Upper lobe of left lung (tissue), 6 donors: ENCODE measurements around the gene WDR48. TPM values are rescaled to one million over a fixed set of nuclear protein-coding genes. Genes with fewer than 3 reads are reported as not detected.

Experiments
- ATAC-seq, 2 donors: fragments of 200-7000 bp; cut with Tn5 transposase; one replicate each; pipeline ENCODE4 v1.9.1; 2022; ENCODE audit warnings: mild to moderate bottlenecking in 2 of 2, moderate library complexity in 2 of 2; ENCODE audit not compliant: low FRiP score in 2 of 2
- DNase-seq, 2 donors: peaks; one replicate each; pipeline ENCODE4 v3.0.0-alpha.2; 2019 to 2020
- H3K27ac ChIP-seq, 4 donors: fragments of 200-600 bp; sonication (generic); one replicate each; pipeline ENCODE4 v1.5.1; 2016 to 2019
- H3K27me3 ChIP-seq, 4 donors: fragments of 200-600 bp; sonication (generic); one replicate each; pipeline ENCODE4 v1.5.1; 2017 to 2019
- H3K36me3 ChIP-seq, 4 donors: fragments of 200-600 bp; sonication (generic); one replicate each; pipeline ENCODE4 v1.5.1; 2016 to 2019
- H3K4me1 ChIP-seq, 4 donors: fragments of 200-600 bp; sonication (generic); one replicate each; pipeline ENCODE4 v1.5.1; 2018 to 2019
- H3K4me3 ChIP-seq, 4 donors: fragments of 200-600 bp; sonication (generic); one replicate each; pipeline ENCODE4 v1.5.1; 2017 to 2019; ENCODE audit warnings: mild to moderate bottlenecking in 2 of 4, moderate library complexity in 1 of 4
- H3K9me3 ChIP-seq, 4 donors: fragments of 200-600 bp; sonication (generic); one replicate each; pipeline ENCODE4 v1.5.1; 2018 to 2019
- CTCF ChIP-seq, 6 experiments: fragments of 450-650 bp in 4 of 6; fragments of 200-600 bp in 2 of 6; sonication (generic) in 2 of 6; IDR thresholded peaks; one replicate each; pipeline ENCODE4 v1.5.1; 2016 to 2019; ENCODE audit warnings: antibody characterized with exemption in 6 of 6
- EP300 ChIP-seq, 4 donors: sonication (generic); formaldehyde crosslinking; IDR thresholded peaks; one replicate each; pipeline ENCODE4 v1.5.1; 2017; ENCODE audit warnings: antibody characterized with exemption in 4 of 4, control low read depth in 2 of 4
- POLR2A ChIP-seq, 4 donors: fragments of 450-650 bp; IDR thresholded peaks; one replicate each; pipeline ENCODE4 v1.5.1; 2016 to 2017; ENCODE audit warnings: antibody characterized with exemption in 4 of 4, mild to moderate bottlenecking in 2 of 4
- POLR2AphosphoS5 ChIP-seq, 2 donors: sonication (generic); formaldehyde crosslinking; IDR thresholded peaks; one replicate each; pipeline ENCODE4 v1.5.1; 2017; ENCODE audit warnings: antibody characterized with exemption in 2 of 2
- WGBS, 2 donors: methylation state at CpG; one replicate each; pipeline ENCODE4 v1.1.5; 2017 to 2018; 5-methylcytosine and 5-hydroxymethylcytosine counted together
- total RNA-seq, 6 donors: library from RNA; depleted of rRNA in 4 of 6; stranded (reverse); fragments of >200 nt in 4 of 6; gene quantifications; one replicate each; pipeline versions ENCODE4 v1.1.0 to v1.2.1, GENCODE V29; 2016 to 2021
- donor health status: DM: no; HTN: no; CAD: no; lungs with moderate emphysema.
- donor health status: DM: no; HTN: yes; CAD: no; lungs with severe emphysema.

WDR48 gene
- total RNA-seq, 6 donors from 2014 or later: 9.7 to 30.2 (median 25.5) TPM

- Histone ChIP-seq H3K27ac (no peak overlapping the region), H3K4me3 (no peak overlapping the region), H3K36me3 (peaks cover 0 to 11% (median 3%) of the 10 kb centered on the region in 4 donors), H3K4me1 (peaks cover 31 to 39% (median 33%) of the 10 kb centered on the region in 4 donors), H3K9me3 (no peaks in the 10 kb centered on the region), H3K27me3 (no peaks in the 10 kb centered on the region)
- 89 to 95% methylated on average over 5 of the region's 5 CpGs for WGBS, 2 donors
- DNase-seq: no peak
- no peak for TF ChIP-seq POLR2A (IDR thresholded peaks at IDR 0.05)
- no peak for ATAC-seq
Measured at GRCh38 chr3:39109086-39109485, 57.3 kb downstream of the WDR48 start.

- Histone ChIP-seq H3K27ac (no peak overlapping the region), H3K36me3 (peaks cover 0 to 11% (median 3%) of the 10 kb centered on the region in 4 donors), H3K9me3 (no peaks in the 10 kb centered on the region), H3K27me3 (no peaks in the 10 kb centered on the region), H3K4me1 (peaks cover 21 to 28% (median 24%) of the 10 kb centered on the region in 4 donors), H3K4me3 (no peak overlapping the region)
- no peak for TF ChIP-seq CTCF (IDR thresholded peaks at IDR 0.05)
- TF ChIP-seq POLR2A (IDR thresholded peaks at IDR 0.05): no peak
- no peak for TF ChIP-seq POLR2AphosphoS5 (IDR thresholded peaks at IDR 0.05)
- ATAC-seq (no peak), DNase-seq (no peak)
- WGBS, 2 donors: 82% methylated on average over 2 of the region's 2 CpGs; no CpG with 5 or more reads in 1 of the 2 donors
Measured at GRCh38 chr3:39110041-39110639, 58.3 kb downstream of the WDR48 start.

- no peak for TF ChIP-seq CTCF (IDR thresholded peaks at IDR 0.05)
- no peak for TF ChIP-seq POLR2A (IDR thresholded peaks at IDR 0.05)
- TF ChIP-seq EP300 (IDR thresholded peaks at IDR 0.05): no peak
- TF ChIP-seq POLR2AphosphoS5 (IDR thresholded peaks at IDR 0.05): no peak
- Histone ChIP-seq H3K4me3 (no peak overlapping the region), H3K4me1 (peaks cover 9 to 11% (median 10%) of the 10 kb centered on the region in 4 donors), H3K27me3 (no peaks in the 10 kb centered on the region), H3K36me3 (peaks cover 0 to 11% (median 3%) of the 10 kb centered on the region in 4 donors), H3K27ac (no peak overlapping the region), H3K9me3 (no peaks in the 10 kb centered on the region)
- DNase-seq: no peak
- WGBS, 2 donors: 97 to 98% methylated on average over 2 to 3 of the region's 3 CpGs
- ATAC-seq: no peak
Measured at GRCh38 chr3:39112113-39112512, 60.3 kb downstream of the WDR48 start.

DNA sequence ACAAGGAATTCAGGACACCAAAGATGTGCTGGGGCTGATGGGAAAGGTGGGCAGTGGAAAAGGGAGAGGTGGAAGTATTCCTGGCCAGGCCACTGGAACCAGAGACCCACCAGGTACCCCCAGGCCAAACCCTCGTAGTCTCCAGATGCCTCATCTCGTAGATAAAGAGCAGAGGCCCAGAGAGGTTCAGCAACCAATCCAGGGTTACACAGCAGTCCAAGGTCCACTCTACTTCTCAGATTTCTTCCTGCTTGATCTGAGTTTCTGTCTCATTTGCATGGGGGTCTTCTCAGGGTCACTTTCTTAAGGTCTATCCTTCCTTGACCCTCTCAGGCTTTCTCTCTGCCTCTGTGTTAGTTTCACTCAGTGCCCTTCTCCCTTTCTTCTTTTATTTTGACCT is 60.7 kb downstream of the WDR48 start:
- H3K36me3 ChIP-seq: peaks cover 0 to 11% (median 3%) of the 10 kb centered on the region in 4 donors
- peaks cover 9 to 11% (median 10%) of the 10 kb centered on the region in 4 donors for H3K4me1 ChIP-seq
- 93 to 100% methylated on average over 2 of the region's 2 CpGs for WGBS, 2 donors
- no peak overlapping the region for H3K27ac ChIP-seq
- DNase-seq (no peak), ATAC-seq (no peak)
- H3K4me3 ChIP-seq: no peak overlapping the region
- no peaks in the 10 kb centered on the region for H3K9me3 ChIP-seq
- H3K27me3 ChIP-seq: no peaks in the 10 kb centered on the region
- TF ChIP-seq EP300 (IDR thresholded peaks at IDR 0.05) (no peak), POLR2AphosphoS5 (IDR thresholded peaks at IDR 0.05) (no peak), CTCF (IDR thresholded peaks at IDR 0.05) (no peak), POLR2A (IDR thresholded peaks at IDR 0.05) (no peak)

DNA sequence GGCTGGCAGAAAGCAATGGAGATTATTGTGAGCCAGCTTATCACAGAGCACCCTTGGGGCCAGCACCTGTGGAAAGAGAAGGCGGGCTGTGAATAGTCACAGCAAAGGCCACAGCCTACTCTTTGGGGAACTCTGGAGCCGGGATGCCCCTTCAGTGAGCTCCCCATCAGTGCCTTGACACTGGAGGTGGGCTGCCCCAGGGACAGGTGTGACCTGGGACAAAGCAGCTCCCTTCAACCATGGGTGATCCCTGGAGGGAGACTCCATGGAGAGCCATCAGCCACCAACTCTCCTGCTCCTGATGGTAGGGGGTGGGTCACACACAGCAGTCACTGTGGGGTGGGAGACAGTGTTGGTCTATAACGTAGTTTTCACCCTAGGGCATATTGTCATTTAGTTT is 61.5 kb downstream of the WDR48 start:
- TF ChIP-seq CTCF (IDR thresholded peaks at IDR 0.05): no peak
- TF ChIP-seq POLR2AphosphoS5 (IDR thresholded peaks at IDR 0.05): no peak
- TF ChIP-seq POLR2A (IDR thresholded peaks at IDR 0.05): no peak
- no peak for TF ChIP-seq EP300 (IDR thresholded peaks at IDR 0.05)
- H3K9me3 ChIP-seq: no peaks in the 10 kb centered on the region
- DNase-seq: no peak
- H3K27me3 ChIP-seq: no peaks in the 10 kb centered on the region
- WGBS, 2 donors: 73 to 100% methylated on average over 1 to 3 of the region's 3 CpGs
- H3K4me1 ChIP-seq: peaks cover 3 to 7% (median 5%) of the 10 kb centered on the region in 4 donors
- no peak overlapping the region for H3K27ac ChIP-seq
- H3K36me3 ChIP-seq: peaks cover 0 to 18% (median 9%) of the 10 kb centered on the region in 4 donors
- no peak for ATAC-seq
- H3K4me3 ChIP-seq: no peak overlapping the region
